Measurements from ENCODE around the gene ARIH1.
"Not testable (repeated sequence)": the region's sequence is repeated elsewhere in the genome, so short reads cannot be mapped to it uniquely, and the experiment has no call there.

Gene ARIH1

DNA sequence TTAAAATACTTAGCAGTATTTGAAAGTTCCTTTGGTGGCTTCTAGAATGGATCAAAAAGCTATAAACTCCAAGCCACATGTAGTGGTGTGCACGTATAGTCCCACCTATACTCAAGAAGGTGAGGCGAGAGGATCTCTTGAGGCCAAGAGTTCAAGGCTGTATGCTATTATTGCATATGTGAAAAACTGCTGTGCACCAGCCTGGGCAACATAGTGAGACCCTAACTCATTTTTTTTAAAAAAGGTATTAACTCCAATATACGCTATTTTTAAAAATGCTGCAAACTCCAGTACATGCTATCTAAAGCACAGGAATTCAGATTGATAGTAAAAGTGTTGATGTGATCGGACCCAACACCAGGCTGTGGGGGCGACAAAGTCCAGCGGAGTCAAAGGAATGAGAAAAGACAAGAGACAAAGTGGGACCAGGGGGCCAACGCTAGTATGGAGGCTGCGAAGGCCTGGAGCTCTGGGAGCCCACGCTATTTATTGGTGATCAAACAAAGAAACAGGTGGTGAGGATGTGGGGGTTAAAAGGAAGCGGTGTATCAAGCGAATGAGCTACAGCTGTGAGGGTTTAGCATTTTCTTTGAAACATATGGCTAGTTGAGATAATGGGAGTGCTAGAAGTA lies 66.6 kb downstream of the ARIH1 start:
- no peak for DNase-seq

DNA sequence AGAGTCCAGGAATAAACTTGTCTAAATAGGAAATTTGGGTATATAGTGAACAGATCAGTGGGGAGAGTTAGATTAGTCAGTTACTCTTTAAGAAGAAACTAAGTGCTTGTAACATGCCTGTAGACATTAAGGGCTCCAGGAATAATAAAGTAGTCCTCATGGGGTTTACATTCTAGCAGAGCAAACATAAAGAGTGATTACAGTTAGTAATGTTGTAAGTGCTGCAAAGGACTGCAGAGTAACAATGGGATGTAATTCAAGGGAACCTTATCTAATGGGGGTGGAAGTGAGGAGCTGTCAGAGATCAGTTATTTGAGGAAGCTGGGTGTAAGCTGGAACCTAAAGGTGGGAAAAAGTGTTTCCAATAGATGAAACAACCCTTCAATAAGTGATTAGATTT lies 67.5 kb downstream of the ARIH1 start:
- no peak for DNase-seq

DNA sequence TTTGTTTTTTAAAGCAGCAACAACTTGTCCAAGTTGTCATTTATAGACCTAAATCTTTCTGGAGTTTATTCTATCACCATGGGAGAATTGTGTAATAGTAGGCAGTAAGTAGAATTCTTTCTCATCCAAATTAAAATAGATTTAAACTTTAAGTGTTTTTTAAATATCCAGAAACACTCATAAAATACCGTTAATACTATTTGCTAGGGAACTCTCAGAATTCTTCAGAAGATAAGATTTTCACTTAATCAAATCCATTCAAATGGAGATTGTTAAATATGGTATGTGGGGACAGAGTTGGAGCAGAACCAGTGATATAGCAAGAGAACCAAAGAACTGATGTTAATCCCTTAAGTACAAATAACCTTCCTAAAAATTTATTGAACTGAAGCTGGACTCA lies 71.0 kb downstream of the ARIH1 start:
- no peak for DNase-seq

DNA sequence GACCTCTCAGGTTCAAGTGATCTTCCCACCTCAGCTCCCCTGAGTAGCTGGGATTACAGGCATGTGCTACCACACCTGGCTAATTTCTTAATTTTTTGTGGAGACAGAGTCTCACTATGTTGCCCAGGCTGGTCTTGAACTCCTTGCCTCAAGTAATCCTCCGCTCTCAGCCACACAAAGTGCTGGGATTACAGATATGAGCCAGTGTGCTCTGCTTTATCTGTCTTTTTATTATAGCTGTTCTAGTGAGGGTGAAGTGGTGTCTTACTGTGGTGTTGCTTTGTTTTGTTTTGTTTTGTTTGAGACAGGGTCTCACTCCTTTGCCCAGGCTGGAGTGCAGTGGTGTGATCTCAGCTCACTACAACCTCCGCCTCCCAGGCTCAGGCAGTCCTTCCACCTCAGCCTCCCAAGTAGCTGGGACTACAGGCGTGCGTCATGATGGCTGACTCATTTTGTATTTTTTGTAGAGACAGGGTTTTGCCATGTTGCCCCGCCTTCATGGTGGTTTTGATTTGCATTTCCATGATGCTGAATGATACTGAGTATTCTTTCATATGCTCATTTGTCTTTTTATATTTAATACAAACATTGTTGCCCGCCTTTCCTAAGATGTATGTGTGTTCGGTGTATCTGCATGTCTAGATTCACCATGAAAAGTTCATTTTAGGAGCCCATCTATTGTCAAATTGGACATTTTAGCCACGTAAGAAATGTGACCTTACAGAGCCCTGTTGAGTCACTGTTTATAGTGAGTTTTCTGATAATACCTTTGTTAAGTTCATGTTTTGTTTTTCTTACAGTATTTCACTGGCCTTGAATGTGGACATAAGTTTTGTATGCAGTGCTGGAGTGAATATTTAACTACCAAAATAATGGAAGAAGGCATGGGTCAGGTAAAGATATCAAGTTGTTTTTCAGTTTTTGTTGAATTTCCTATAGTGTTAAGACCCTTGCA lies 80.6 kb downstream of the ARIH1 start:
- no peak for DNase-seq

DNA sequence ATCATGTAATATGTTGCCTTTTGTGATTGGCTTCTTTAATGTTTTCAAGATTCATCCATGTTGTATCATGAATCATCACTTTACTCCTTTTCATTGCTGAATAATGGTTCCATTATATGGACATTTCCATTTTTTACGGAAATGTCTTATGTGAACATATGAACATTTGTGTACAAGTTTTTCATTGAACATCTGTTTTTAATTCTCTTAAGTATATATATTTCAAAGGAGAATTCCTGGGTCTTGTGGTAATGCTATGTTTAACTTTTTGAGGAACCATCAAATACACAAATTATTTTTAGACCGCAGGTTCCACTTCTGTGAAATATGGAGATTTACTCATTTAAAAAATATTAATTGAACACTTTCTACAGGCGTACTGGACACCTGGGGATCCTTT lies 85.7 kb downstream of the ARIH1 start:
- DNase-seq: no peak

DNA sequence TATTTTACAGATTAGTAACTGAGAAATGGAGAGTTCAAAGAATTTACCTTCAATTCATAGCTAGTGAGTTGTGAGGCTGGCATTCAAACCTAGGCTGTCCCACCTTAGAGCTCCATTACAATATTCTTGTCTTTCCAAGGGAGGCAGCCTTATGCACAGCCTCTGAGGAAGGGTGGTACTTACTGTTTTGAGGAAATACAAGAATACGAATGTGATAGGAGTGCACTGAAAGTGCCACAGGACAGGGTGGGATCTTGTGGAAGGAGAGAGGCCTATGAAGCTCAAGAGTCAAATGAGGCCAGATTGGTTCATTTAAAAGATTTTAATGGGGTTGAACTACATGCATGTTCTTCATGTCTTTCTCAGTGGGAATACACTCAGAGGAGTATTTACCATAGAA lies 86.3 kb downstream of the ARIH1 start:
- no peak for DNase-seq

GRCh38 chr15:72562386-72562785 lies 88.3 kb downstream of the ARIH1 start:
- DNase-seq: no peak

GRCh38 chr15:72562878-72563277 lies 88.7 kb downstream of the ARIH1 start:
- DNase-seq: no peak

DNA sequence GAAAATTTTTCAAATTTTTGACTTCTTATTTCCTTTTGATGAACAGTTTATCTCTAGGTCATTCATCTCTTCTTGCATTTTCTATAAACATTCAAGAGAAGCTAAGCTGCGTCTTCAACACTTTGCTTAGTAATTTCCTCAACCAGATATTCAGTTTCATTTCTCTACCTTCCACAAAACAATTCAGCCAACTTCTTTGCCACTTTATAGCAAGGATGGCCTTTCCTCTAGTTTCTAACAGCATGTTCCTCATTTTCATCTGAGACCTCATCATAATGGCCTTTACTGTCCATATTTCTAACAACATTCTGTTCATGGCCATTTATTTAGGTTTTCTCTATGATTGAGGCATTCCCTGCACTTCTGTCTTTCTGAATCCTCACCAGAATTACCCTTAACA lies 90.0 kb downstream of the ARIH1 start:
- DNase-seq: no peak

GRCh38 chr15:72566973-72567372 lies 92.8 kb downstream of the ARIH1 start:
- no peak for DNase-seq

DNA sequence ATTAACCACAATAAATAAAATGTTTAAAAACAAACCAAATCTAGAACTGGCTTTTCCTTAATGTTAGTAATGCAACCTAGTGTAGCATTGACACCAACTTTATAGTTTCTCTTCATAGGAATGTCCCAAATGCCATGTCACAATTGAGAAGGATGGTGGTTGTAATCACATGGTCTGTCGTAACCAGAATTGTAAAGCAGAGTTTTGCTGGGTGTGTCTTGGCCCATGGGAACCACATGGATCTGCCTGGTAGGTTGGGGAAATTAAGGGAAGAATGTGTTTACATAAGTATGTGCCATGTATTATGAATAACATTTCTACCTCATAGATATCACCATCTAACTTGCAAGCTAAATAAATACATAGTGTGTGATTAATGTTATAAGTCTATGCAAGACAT lies 95.9 kb downstream of the ARIH1 start:
- no peak for DNase-seq

DNA sequence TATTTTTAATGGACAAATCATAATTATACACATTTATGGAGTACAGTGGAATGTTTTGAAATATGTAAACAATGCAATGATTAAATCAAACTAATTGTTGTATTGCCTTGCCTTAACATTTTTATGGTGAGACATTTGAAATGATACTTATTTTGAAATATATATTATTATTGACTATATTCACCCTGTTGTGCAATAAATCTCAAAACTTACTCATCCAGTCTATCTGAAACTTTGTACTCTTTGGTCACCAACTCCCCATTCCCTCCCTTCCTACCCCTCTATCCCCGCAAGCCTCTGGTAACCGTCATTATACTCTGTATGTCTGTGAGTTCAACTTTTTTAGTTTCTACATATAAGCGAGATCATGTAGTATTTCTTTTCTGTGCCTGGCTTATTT lies 105.7 kb downstream of the ARIH1 start:
- no peak for DNase-seq

GRCh38 chr15:72584006-72584405 lies 109.9 kb downstream of the ARIH1 start:
- DNase-seq: no peak

DNA sequence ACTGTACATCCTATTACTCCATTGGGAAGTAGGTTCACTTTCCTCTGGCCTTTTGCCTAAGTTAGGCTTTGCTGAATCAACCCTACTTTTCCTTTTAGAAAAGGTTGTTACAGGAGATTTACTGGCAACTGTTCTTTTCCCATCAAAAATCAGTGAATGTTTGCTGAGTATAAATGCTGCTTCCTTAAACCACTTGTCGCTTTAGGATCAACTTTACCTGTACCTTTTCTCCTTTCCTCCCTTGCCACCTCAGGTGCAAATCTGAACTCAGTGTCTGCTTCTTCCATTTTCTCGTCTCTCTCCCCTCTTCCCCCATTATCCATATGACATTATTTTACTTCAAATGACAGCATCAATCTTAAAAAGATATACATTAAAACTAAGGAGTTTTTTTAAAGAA lies 110.9 kb downstream of the ARIH1 start:
- DNase-seq: no peak

DNA sequence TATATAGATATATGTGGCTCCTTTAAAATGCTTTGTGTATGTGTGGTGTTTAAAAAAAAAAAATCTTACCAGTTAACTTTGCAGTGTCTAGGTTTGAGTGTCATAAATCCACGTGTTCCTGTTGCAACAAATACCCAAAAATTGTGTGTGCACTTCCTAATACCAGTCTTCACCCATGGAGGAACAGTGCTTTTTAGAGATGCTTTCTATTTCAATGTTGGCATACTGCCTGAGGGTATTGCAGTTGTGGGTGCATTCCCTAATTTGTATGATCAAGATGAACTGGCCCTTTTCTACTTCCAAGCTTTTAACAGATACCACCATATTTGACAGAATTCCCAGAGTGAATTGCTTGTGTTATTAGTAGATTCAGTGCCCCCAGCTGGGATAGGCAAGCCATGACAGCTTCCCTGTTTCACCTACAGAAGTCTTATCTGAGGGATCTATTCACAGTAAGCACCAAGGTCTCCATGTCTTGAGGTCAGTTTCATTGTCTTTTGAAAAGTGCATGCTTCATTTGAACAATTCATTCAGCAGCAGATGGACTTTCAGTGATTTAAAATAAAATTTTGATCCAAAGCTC lies 111.4 kb downstream of the ARIH1 start:
- peak; percentile 1 for DNase-seq

DNA sequence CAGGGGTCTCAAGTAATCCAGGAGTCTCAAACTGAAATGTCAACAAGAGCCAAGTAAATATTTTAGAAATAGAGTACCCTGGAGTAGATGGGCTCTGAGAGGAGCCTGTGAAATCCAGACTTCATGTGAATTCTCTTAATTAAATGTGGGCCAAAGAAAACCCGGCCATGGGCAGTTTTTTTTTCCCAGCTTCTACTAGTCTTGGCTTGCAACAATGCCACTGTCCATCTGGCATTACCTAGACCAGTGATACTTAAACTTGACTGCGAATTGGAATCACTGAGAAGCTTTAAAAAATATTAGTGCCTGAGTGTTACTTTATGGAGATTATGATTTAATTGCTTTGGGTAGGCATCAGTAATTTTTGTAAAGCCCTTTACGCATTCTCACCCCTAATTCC lies 114.0 kb downstream of the ARIH1 start:
- DNase-seq: no peak

GRCh38 chr15:72590427-72590826 lies 116.3 kb downstream of the ARIH1 start:
- no peak for DNase-seq

DNA sequence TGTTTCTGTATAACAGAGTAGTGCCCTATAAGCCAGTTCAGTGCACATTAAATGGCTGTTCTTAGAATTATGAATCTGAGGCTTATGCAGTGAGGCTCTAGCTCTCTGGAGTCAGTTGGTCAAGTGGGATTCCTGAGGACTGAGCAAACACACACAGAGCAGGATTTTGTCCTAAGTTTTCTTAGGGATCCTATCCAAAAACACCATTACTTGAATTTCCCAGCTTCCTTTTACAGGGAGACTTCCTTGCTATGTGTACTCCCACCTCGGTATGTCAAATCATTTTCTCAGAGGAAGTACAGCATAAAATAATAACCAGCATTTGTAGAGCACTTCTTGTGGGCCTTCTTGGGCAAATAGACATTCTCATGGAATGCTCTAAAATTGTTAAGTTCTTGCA lies 117.2 kb downstream of the ARIH1 start:
- no peak for DNase-seq

- no peak for DNase-seq
Measured at GRCh38 chr15:72592097-72592496, 118.0 kb downstream of the ARIH1 start.

- DNase-seq: no peak
Measured at GRCh38 chr15:72592676-72593075, 118.5 kb downstream of the ARIH1 start.

- DNase-seq: no peak
Measured at GRCh38 chr15:72593838-72594237, 119.7 kb downstream of the ARIH1 start.

DNA sequence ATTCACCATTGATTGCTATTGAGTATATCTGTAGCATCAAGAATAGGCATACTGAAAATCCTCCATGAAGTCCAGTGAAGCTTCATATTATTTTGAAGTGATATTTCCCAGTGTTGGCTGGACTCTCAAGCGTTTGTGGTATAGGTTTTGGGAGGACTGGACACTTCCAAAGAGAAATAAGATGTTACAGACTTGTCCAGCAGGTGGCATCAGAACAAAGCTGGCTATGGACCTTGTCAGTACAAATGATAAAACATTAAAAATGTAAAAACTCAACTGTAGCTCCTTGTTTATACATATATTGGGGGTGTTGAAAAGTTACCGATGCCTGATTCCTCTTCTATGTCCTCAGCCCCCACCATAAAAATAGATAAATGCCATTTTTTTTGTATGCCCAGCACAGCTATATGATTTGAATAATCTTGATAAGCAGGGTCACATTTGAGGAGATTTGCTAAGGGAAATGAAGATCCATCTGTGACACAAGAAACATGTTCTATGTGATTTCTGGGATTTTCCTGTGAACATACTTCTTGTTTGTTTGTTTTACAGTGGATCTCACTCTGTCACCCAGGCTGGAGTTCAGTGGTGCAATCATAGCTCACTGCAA lies 125.8 kb downstream of the ARIH1 start:
- peak; percentile 30 for DNase-seq

DNA sequence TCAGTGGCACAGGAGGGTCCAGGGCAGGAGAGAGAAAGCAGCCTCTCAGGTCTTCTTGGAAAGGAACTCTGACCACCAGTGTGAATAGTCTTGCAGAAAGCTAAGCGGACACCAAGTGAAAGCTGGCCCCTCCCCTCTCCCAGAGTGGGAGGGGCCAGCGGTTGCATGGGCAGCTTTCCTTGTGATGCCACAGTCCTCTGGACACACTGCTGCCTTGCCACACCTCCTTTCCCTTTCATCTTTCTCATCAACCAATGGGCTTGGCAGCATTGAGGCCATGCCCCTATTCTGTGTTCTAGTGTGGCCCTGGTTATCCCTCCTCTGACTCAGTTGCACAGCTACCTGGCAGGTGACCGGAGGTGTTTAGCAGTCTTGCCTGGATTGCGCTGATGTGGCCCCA lies 130.7 kb downstream of the ARIH1 start:
- no peak for DNase-seq

DNA sequence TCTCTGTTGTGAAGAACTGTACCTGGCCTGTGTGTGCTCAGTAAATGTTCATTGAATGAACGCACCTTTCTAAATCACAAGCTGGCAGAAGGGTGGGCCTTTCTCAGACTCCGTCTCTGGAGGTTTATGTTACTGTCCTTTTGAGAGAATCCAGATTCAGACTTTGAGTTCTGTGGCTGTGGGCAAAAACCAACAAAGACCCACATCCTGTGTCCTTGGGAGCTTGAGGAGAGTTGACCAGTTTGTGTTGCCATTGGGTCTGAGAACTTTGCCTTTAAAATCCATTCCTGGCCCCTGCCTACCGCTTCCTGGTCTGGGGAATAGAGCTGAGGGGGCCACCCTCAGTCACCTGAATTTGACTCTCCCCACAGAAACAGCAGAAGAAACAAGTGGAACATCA lies 134.0 kb downstream of the ARIH1 start:
- not testable (repeated sequence) for DNase-seq
